Measurements from ENCODE around the gene ING5.

- TF ChIP-seq POLR2A (IDR thresholded peaks at IDR 0.05; ENCODE audit: low read length) (no peak), GATA1 (IDR thresholded peaks at IDR 0.05; ENCODE audit: low read depth, low read length) (no peak)
Observed at GRCh38 chr2:241724975-241725870, 23.4 kb downstream of the ING5 start.

Measured in erythroblast (primary cell).